Smooth muscle cell (in vitro differentiated cells): ENCODE results near the gene VNN1. TPM values are rescaled to one million over a fixed set of nuclear protein-coding genes. Genes with fewer than 3 reads are reported as not detected.

Experiments
- DNase-seq: peaks from one replicate; lab custom pipeline; 2025; ENCODE audit not compliant: unreplicated experiment; lab: John Stamatoyannopoulos, UW
- H2AFZ ChIP-seq: fragments of 200-600 bp; sonication (generic); 2 replicates; pipeline ENCODE4 v1.6.0; 2016; ENCODE audit warnings: antibody characterized with exemption, low read depth, mild to moderate bottlenecking
- H3F3A ChIP-seq: fragments of 200-600 bp; sonication (generic); 2 replicates; pipeline ENCODE4 v1.6.0; 2017; ENCODE audit warnings: antibody characterized with exemption, low read depth
- H3K27ac ChIP-seq: fragments of 200-600 bp; sonication (generic); 2 replicates; pipeline ENCODE4 v1.5.1; 2016; ENCODE audit warnings: low read depth, mild to moderate bottlenecking
- H3K27me3 ChIP-seq: fragments of 200-600 bp; sonication (generic); 2 replicates; pipeline ENCODE4 v1.6.1; 2016; ENCODE audit warnings: low read depth, mild to moderate bottlenecking
- H3K36me3 ChIP-seq: fragments of 200-600 bp; sonication (generic); 2 replicates; pipeline ENCODE4 v1.5.1; 2016; ENCODE audit warnings: low read depth
- H3K4me1 ChIP-seq: fragments of 200-600 bp; sonication (generic); 2 replicates; pipeline ENCODE4 v1.5.1; 2016; ENCODE audit warnings: low read depth
- H3K4me2 ChIP-seq: fragments of 200-600 bp; sonication (generic); 2 replicates; pipeline ENCODE4 v1.6.0; 2016; ENCODE audit warnings: mild to moderate bottlenecking
- H3K4me3 ChIP-seq: fragments of 200-600 bp; sonication (generic); 2 replicates; pipeline ENCODE4 v1.5.1; 2016; ENCODE audit warnings: mild to moderate bottlenecking
- H3K79me2 ChIP-seq: fragments of 200-600 bp; sonication (generic); 2 replicates; pipeline ENCODE4 v1.6.0; 2016; ENCODE audit warnings: low read depth, mild to moderate bottlenecking
- H3K9ac ChIP-seq: fragments of 200-600 bp; sonication (generic); 2 replicates; pipeline ENCODE4 v1.6.0; 2016; ENCODE audit warnings: low read depth
- H3K9me3 ChIP-seq: fragments of 200-600 bp; sonication (generic); replicated peaks from 2 replicates; pipeline ENCODE4 v1.5.1; 2016; ENCODE audit warnings: low read depth
- H4K20me1 ChIP-seq: fragments of 200-600 bp; sonication (generic); 2 replicates; pipeline ENCODE4 v1.6.0; 2016; ENCODE audit warnings: low read depth
- WGBS: methylation state at CpG from one replicate; pipeline ENCODE4 v1.1.7; 2016; ENCODE audit warnings: low lambda C conversion rate; 5-methylcytosine and 5-hydroxymethylcytosine counted together
- polyA plus RNA-seq: library from polyadenylated mRNA; unstranded; fragments of >200 nt; fragmentation: Nextera tagmentation; extraction: Ambion mirVana; gene quantifications from 2 replicates; pipeline ENCODE4 v1.2.1, GENCODE V29; 2016
- total RNA-seq: library from RNA; depleted of rRNA; stranded (reverse); fragments of >200 nt; gene quantifications from 2 replicates; pipeline ENCODE4 v1.2.3, GENCODE V29; 2014
- TF ChIP-seq, protein P1 (sequence below): fragments of 200-600 bp; sonication (generic); IDR thresholded peaks from 2 replicates; pipeline ENCODE4 v1.5.1; 2017; ENCODE audit warnings: borderline replicate concordance, mild to moderate bottlenecking, antibody characterized with exemption; ENCODE audit not compliant: insufficient read depth, poor library complexity, severe bottlenecking

The VNN1 gene
- total and polyA plus RNA-seq, 2 experiments from 2014 or later, result 0.22 to 0.99 TPM

DNA sequence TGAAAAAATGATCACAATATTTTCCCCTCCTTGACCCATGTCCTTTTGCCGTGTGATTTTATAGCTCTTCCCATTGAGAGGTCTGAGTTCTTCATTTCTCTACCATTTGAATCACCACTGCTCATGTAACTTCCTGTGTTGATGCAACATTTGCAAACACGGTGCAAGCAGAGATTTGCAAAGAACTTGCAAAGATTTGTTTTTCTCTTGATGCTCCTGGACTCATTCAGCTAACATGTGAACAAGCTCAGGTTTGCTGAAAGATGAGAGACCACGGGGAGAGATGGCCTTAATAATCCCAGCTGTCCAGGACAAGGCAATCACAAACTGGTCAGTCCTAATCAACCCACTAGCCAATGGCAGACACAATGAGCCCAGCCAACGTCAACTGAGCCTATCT is 35.3 kb upstream of the VNN1 start:
- Histone ChIP-seq H3K4me3 (no peak overlapping the region), H3K4me1 (no peaks in the 10 kb centered on the region), H3K27me3 (no peaks in the 10 kb centered on the region), H3K9ac (no peak overlapping the region), H2AFZ (no peak overlapping the region), H3K9me3 (no peaks in the 10 kb centered on the region), H3K36me3 (no peaks in the 10 kb centered on the region), H3K27ac (no peak overlapping the region), H3F3A (no peaks in the 10 kb centered on the region), H3K4me2 (no peak overlapping the region), H4K20me1 (no peaks in the 10 kb centered on the region), H3K79me2 (no peaks in the 10 kb centered on the region)
- TF ChIP-seq, protein P1, sequence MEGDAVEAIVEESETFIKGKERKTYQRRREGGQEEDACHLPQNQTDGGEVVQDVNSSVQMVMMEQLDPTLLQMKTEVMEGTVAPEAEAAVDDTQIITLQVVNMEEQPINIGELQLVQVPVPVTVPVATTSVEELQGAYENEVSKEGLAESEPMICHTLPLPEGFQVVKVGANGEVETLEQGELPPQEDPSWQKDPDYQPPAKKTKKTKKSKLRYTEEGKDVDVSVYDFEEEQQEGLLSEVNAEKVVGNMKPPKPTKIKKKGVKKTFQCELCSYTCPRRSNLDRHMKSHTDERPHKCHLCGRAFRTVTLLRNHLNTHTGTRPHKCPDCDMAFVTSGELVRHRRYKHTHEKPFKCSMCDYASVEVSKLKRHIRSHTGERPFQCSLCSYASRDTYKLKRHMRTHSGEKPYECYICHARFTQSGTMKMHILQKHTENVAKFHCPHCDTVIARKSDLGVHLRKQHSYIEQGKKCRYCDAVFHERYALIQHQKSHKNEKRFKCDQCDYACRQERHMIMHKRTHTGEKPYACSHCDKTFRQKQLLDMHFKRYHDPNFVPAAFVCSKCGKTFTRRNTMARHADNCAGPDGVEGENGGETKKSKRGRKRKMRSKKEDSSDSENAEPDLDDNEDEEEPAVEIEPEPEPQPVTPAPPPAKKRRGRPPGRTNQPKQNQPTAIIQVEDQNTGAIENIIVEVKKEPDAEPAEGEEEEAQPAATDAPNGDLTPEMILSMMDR, result no peak
- DNase-seq, result no peak
- WGBS, result 69% methylated on average over 4 of the region's 4 CpGs

DNA sequence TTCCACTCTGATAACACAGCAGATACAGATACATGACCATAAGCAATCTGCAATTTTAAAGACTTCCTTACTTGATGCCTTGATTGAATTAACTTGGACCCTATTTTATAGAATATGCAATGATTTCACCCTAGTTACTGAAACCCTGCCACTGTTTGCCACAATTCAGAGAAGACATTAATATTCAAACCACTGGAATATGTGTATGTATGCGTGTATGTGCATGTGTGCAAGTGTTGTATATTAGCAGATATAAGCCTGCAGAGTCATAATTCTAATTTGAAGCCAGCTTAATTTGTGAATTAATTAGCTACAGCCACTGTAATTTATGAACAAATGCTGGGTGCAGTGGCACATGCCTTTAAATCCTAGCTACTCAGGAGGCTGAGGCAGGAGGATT is 34.6 kb upstream of the VNN1 start:
- Histone ChIP-seq H3K27ac (no peak overlapping the region), H3K27me3 (no peaks in the 10 kb centered on the region), H3K4me2 (no peak overlapping the region), H3K4me3 (no peak overlapping the region), H2AFZ (no peak overlapping the region), H3K36me3 (no peaks in the 10 kb centered on the region), H3K9me3 (no peaks in the 10 kb centered on the region), H3F3A (no peaks in the 10 kb centered on the region), H3K9ac (no peak overlapping the region), H3K79me2 (no peaks in the 10 kb centered on the region), H3K4me1 (no peaks in the 10 kb centered on the region), H4K20me1 (no peaks in the 10 kb centered on the region)
- TF ChIP-seq, protein P1, result no peak
- 94% methylated on average over 1 of the region's 1 CpG for WGBS
- DNase-seq, result no peak

DNA sequence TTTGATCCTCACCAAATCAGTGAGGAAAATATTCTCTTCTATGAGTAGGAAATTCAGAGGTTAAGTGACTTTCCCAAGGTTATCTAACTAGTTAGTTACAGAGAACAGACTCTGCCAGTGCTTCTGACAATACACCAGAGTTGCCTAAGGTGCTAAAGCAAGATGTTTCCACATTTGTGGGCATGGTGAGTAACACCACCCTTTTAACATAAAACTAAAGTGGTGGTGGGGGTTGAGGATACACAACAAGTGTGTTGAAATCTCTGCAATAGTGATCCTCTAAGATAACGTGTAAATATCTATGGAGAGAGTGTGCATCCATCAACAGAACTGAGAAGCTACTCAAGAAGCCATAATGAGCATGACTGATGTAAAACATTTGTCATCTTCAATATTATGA is 32.2 kb upstream of the VNN1 start:
- H4K20me1 ChIP-seq, result no peaks in the 10 kb centered on the region
- H3K27ac ChIP-seq, result no peak overlapping the region
- no peaks in the 10 kb centered on the region for H3K79me2 ChIP-seq
- no peak overlapping the region for H3K9ac ChIP-seq
- no peaks in the 10 kb centered on the region for H3K4me1 ChIP-seq
- H2AFZ ChIP-seq, result no peak overlapping the region
- TF ChIP-seq, protein P1, result no peak
- H3K27me3 ChIP-seq, result no peaks in the 10 kb centered on the region
- H3K36me3 ChIP-seq, result no peaks in the 10 kb centered on the region
- no peaks in the 10 kb centered on the region for H3K9me3 ChIP-seq
- no peak overlapping the region for H3K4me2 ChIP-seq
- no peak overlapping the region for H3K4me3 ChIP-seq
- H3F3A ChIP-seq, result no peaks in the 10 kb centered on the region
- 71% methylated on average over 1 of the region's 1 CpG for WGBS
- no peak for DNase-seq

DNA sequence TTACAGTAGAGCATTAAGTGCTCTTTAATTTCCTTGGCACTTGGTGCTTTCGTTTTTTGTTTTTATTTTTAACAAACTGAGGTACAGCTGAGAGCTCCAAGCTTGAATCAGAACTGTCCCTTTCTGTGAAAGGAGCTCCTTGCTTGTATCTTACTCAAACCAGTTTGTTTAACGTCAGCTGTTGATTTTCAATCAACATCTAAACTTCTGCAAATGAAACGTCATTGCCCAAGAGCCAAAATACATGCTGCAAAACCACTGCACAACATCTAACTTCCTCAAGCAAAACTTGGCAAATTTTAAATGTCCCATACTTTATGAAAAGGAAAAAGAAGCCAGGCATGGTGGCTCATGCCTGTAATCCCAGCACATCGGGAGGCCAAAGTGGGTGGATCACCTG is 28.6 kb upstream of the VNN1 start:
- Histone ChIP-seq H3K79me2 (no peaks in the 10 kb centered on the region), H3K27ac (no peak overlapping the region), H3K27me3 (no peaks in the 10 kb centered on the region), H2AFZ (no peak overlapping the region), H3F3A (no peaks in the 10 kb centered on the region), H3K9ac (no peak overlapping the region), H3K4me1 (no peaks in the 10 kb centered on the region), H3K4me2 (no peak overlapping the region), H4K20me1 (no peaks in the 10 kb centered on the region), H3K9me3 (no peaks in the 10 kb centered on the region), H3K4me3 (no peak overlapping the region), H3K36me3 (no peaks in the 10 kb centered on the region)
- no peak for DNase-seq
- TF ChIP-seq, protein P1, result no peak
- 87% methylated on average over 4 of the region's 4 CpGs for WGBS
